Iris pigment epithelial cell (primary cell): ENCODE data around the gene JUN.
A peak's percentile ranks its signal among the peaks of the same experiment; 100 is the strongest.
"Not testable (repeated sequence)": the region's sequence is repeated elsewhere in the genome, so short reads cannot be mapped to it uniquely, and the experiment has no call there.

Source experiments
- DNase-seq: peaks from one replicate; pipeline ENCODE4 v3.0.0-alpha.2; 2011; ENCODE audit warnings: low read depth

JUN gene

DNA sequence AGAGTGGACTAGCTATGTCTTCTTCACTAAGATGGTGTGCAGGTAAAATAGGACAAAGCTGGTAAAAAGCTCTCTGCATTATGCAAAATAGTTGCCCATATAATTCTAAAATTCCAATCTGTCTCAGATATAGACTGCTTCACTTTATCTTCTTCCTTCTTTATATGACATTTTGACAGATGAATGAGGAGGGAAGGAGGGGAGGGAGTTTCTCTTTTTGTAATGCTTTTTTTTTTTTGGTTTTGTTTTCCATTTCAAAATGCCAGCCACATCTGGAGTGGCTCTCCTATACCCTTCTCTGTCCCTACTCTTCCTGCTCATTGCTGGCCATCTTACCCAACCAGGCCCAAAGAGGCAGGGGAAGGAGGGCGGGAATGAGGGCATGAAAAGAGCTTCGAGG is 24.2 kb upstream of the JUN start:
- DNase-seq: no peak

DNA sequence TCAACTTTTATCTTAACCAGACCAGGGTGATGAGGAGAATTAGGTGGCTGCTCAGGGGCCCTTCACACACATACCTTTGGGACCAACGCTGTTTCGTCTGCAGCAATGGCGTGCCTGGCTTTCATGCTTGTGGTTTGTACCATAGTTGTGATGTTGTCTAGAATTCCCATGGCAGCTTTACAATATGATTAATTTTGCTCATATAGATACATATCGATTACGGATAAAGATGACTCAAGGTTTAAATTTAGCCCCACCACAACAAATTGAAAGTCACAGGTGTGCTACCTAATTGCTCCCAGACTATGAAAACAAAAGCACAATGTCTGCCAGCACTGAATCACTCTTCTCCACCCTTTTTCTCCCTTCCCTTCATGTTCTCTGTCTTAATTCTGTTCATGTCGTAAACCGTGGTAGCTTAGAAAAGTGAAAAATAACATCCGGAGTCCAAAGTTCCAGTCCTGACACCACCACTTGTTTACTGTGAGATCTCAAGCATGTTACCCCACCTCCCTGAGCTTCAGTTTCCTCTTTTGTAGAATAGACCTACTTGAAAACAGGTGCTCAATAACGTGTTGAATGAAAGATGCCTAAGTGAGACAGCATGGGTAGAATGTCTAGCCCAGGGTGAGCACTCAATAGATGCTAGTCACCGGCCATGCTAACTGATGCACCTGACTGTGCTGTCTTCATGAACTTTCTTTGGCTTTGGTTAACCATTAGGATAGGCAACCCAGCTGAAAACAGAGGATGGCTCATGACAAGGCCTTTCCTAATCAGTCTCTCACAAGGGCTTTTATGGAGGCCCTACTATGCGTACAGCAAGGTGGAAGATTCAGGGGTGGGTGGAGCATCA is 22.1 kb upstream of the JUN start:
- no peak for DNase-seq

DNA sequence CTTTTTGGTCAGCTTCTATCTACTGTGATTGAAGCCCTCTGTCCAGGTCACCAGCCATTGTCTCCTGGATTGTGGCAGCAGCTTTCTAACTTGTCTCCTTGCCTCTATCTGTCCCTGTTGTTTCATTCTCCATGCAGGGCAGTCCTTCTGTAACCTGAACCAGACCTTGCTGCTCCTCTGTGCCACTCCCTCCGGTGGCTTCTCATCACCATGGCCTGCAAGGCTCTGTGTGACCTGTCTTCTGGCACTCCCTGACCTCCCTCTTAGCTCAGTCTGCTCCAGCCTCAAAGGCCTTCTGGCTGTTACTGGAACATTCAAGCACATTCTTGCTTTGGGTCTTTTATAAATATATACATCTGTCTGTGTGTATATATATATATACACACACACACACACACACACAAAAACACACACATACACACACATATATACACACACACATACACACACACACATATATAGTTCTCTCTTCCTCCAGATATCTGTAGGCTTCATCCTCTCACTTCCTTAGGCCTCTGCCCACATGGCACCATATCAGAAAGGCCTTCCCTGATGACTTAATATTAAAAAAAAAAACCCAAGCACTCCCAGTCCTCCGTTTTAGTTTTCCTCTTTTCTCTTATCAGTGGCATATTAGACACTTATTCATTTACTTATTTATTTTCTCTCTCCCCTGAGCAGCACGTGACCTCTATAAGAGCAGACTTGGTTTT is 21.2 kb upstream of the JUN start:
- DNase-seq: no peak

DNA sequence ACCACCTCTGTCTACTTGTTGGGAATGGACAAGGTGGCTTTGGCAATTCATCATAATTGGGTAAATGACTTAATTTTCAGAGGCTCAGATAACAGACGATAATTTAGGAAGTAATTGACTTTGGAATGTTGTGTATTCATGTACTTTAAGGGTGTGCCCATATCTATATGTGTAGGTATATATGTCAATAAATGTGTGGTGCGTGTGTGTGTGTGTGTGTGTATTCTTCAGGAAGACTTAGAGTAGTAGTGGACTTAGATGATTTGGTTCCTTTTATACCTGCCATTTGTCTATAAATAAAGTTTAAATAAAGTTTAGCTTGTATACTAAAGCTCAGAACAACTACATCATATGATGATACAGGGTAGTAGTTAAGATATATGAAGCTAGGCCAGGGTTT is 20.0 kb upstream of the JUN start:
- DNase-seq: no peak

DNA sequence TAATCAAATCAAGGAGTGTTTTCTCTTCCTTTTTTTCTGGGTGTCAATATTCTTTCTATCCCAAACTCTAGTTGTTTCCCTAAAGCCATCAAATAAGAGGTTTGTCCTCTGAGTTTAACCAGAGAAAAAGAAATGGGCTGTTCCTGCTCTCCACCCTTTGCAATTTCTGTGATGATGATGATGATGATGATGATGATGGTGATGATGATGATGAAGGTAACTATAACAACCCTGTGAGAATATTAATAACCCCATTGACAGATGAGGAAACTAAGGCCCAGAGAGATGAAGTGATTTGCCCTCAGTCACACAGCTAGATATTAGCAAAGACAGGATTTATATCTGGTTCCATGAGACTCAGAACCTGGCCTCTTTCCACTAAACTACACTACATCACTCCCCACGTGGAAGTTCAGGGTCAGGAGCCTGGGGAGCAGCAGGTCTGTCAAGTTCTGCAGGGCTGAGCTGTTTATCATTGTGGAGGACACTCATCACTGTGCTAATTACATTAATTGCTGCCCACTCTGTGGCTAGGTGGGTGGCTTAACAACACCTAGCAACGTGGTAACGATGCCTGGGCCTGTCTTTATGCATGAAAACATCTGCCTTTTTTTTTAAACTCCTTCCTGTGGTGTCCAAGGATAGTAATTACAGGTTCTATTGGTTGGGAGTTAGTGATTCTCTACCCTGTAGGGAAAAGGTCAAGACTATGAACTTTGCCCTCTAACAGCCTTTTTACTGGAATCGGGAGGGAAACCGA is 19.0 kb upstream of the JUN start:
- no peak for DNase-seq

DNA sequence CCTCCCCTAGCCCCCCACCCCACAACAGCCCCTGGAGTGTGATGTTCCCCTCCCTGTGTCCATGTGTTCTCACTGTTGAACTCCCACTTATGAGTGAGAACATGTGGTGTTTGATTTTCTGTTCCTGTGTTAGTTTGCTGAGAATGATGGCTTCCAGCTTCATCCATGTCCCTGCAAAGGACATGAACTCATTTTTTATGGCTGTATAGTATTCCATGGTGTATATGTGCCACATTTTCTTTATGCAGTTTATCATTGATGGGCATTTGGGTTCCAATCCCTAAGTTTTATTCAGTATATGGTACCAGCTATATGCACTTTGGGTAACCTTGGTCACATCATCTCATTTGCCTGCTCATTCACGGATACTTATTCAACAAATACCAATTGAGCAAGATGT is 17.4 kb upstream of the JUN start:
- not testable (repeated sequence) for DNase-seq

DNA sequence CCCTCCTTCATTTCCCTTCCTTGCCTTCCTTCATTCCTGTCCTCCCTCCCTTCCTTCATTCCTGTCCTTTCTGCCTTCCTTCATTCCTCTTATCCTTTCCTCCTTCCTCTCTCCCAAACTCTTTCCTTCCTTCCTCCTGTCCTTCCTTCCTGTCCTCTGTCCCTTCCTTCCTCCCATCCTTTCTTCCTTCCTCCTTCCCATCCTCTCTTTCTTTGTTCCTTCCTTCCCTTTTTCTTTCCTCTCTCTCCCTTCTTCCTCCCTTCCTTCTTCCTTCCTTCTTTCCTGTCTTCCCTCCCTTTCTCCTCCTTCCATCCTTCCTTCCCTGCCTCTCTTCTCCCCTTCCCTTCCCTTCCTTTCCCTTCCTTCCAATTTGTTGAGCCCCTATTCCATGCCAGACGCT is 15.8 kb upstream of the JUN start:
- no peak for DNase-seq

DNA sequence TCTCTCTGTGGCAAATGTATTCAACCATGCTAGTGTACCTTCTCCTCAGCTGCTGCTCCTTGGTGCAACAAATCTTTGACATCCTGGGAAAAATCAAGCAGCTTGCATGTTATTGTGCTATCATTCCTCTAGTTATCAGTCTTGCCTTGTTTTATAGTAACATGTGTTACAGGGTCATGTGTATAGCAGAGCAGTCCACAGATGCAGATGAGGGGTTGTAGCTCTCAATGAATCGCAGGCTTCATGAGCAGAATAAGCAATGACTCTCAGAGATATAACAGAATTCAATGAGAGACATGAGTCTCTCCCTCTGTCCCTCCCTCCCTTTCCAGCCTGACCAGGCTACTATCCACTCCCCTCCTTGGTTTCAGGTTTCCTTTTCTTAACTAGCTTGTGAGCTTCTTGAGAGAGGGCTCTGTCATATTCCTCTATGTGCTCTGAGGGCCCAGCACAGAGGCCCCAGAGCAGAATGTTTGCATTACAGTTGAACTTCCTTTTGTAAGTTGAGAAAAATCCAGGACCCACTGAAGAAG is 15.1 kb upstream of the JUN start:
- no peak for DNase-seq

DNA sequence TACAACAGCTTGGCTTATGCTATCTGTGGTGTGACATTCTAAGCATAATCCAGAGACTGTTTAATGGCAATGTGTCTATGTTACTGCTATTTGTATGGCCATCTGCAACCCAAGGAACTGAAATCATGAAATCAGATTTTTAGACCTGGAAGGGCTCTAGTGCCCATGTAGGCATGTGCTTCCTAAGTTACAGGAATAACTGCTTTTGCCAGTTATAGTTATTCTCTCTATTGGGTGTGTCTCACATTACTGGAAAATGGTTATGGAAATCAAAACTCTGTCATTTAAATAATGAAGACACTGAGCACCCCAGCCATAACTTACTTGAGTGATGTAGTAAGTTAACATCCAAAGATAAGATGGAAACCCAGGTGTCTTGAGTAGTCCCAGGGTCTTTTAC is 12.6 kb upstream of the JUN start:
- DNase-seq: no peak

DNA sequence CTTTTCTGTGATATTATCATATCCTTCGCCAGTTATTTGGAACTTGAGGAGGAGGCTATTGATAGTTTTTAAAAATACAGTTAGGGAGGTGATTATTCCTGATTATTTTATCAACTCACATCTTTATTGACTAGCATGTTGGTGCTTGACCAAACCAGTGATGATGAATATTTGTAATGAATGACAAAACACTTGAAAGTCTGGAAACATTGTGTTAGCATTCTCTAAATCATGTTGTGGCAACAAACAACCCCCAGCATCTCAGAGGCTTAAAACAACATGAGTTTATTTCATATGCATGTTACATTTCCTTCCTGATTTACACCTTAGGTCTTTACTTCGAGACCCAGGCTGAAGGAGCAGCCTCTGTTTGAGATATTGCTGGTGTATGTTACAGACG is 10.7 kb upstream of the JUN start:
- DNase-seq: no peak

DNA sequence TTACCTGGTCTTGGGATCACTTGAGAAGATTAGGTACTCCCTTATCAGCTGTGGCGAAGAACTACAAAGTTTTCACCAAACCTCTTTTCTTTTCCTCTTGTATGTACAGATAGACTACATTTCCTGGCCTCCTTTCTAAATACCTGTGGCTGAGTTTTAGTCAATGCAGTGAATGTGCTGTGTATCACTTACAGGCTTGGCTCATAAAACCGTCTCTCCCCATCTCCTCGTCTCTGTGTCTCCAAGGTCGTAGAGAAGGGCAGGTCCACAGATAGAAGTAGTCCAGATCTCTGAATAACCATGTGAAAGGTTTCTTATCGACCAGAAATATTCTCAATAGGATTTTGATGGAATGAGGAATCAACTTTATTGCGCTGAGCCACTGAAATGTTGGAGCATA is 9.0 kb upstream of the JUN start:
- no peak for DNase-seq

DNA sequence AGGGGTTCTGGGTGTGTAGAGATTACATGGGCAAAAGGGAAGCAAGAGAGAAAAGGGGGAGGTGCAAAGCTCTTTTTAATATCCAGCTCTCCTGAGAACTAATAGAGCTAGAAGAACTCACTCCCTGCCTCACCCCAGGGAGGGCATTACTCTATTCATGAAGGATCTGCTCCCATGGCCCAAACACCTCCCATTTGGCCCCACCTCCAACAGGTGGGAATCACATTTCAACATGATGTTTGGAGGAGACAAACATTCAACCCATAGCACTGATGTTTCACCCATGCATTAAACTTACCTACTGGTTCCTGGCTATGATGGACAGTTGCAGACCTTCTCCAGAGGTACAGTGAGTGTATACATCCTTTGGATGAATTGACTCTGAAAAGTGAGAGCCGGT is 7.3 kb upstream of the JUN start:
- DNase-seq: no peak

DNA sequence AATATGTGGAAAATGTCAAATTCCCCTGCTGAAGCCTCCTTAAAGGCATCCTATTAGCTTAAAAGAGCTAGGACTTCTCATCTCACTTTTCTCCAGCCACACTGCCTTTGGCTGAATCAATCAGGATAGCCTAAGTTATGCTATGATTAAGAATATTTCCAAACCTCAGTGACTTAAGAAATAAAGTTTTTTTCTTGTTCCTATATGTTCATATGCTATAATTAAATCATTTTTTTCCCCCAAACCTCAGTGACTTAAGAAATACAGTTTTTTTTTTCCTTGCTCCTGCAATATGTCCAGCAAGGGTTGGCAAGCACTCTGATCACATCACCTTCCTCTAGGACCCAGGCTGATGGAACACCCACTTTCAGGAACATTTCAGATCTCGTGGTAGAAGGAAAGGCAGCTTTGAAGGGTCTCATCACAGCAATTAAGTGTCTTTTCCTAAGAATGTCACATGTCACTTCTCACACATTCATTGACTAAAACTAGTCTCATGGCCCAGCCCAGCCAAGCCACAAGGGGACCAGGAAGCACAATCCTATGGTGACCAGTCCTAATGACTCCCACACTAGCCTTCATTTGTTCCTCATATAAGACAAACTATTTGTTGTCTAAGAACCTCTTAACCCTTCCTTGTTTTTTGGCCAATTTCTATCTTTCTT is 6.3 kb upstream of the JUN start:
- no peak for DNase-seq

DNA sequence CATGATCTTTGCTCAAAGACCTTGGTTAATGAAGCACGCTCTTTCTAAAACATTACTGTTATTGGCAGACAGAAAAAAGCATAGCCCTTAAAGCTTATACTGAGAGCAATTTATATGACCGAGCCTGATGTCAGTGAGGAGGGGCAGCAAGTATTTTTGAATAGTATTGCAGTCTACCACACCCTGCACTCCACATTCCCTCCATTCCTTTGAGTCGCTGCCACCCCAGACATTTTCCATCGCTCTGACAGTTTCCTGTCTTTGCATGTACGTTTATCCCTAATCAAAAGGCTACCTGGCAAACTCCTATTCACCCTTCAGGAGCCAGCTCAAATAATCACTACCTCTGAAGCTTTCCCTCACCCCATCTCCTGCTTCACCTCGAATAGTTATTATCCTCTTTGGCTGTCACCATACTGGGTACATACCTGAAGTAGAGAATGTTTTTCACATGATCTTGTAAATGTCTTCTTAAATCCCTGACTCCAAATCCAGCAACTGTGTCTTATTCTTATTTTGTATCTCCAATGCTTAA is 5.5 kb upstream of the JUN start:
- no peak for DNase-seq

DNA sequence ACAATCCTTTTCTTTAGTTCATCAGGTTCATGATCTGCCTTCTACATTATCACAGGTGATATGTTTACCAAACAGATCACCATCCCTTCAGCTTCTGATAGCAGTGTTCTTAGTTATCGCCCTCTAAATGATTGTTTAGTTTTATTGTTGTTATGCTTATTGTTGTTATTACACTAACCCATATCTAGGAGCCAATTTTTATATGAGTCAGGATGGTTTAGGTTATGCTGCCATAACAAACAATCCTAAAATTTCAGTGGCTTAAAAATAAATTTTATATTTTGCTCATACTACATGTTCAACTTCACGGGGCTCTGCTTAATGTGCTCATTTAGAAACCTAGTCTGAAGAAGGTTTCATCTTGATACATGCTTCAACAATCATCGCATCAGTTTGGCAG is 4.4 kb upstream of the JUN start:
- no peak for DNase-seq

DNA sequence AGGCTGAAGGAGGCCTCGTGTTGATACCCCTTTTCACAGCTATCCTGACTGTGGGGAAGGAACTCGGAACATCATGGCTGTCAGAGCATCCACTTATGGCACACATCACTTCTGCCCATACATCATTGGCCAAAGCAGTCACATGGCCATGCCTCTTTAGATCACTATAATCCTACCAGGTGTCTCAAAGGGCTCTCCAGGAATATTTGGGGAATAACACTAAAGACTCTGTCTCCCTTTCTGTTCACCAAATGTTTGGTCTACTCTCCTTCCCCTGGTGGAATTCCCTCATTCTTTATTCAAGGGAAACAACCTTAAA is 3.0 kb upstream of the JUN start:
- DNase-seq: no peak

DNA sequence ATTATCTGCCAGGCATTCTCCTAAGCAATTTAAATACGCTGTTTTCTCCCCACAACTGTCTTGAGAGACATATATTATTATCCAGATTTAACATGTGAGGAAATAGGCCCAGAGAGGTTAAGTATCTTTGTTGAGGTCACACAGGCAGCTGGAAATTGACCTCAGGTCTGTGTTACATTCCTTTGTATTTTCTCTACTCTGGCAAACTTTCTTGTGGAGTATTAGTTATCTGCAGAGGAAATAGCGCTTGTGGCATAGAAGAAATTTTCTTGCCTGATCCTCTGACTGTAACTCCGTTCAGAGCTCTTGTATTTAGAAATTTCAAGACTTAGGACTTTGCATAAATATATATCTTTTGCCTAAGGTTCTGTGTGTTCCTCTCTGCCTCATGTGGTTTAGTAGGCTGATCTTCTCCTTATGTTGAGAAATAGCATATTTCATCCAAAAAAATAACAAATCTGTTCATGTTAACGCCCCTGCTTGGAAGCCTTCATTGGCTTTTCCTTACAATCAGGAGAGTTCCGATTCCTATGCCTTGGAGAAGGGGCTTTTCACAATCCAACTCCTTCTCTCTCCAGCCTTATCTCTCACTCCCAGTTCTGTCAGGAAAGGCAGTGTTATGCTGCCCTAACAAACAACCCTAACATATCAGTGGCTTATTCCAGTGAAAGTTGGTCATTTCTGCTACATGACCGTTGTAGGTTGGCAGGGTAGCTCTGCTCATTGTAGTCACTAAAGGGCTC is 2.5 kb upstream of the JUN start:
- peak; percentile 73 for DNase-seq

DNA sequence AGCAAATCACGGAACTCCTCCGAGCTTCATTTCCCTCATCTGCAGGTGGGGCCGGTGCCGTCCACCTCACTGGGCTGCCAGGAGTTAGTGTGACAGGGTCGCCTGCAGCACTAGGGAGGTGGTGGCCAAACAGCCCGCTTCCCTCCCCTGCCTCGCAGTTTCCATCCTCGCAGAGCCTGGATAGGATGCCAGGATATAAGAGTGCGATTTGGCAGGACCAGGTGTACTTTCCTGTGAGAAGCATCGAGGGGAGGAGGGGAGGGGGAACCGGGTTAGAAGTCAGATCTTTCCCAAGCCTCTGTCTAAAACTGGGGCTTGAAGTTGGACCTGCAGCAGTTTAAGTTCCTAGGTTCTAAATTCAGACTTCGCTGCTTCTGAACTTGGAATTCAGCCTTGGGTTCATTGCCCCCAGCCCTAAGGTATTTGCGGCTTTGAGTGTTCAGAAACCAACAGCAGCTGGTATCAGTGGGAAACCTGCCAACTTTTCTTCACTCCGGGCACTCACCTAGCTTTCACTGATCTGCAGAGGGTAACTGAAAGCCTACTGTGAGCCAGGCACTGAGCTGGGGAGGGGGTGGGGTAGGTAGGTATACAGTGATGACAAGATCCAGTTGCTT is 1.7 kb upstream of the JUN start:
- DNase-seq: peak; percentile 54

DNA sequence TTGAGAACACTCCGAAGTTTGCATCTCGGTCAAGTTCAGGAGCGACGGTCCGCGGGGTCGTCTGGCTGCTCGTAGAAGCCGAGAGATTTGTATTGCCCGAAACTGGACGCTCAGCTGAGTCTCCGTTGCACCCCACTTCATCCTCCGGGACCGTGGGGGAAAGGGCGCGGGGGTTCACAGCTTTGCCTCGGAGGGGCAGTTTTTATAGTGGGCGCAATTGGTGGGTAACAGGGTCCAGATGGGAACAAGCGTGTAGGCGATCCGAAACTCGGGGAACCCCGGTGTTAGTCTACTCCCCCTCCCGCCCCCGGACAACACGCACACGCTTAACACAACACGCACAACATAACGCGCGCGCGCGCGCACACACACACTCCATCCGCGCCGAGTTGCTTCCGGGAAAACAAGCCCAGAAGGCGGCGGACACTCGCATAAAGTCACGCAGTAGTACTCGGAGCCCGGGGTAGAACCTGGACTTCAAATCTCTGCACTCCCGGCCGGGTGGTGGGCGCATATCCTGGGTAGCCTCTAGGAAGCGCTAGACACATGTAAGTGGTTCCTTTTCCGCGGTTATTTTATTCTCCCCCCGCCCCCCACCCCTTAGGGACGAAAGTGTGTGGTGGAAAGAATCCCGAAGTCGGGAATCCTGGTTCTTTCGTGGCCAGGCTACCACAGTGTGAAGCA is 1.1 kb upstream of the JUN start:
- DNase-seq: peak; percentile 95
